CD4-positive, alpha-beta T cell treated with Interleukin-10 for 1 hour (primary cell): ENCODE measurements around the gene HYAL4.

ENCODE experiments used
- DNase-seq: peaks from one replicate; pipeline ENCODE4 v3.0.0-alpha.2; 2020

The HYAL4 gene

GRCh38 chr7:123918309-123918708 is 73.3 kb downstream of the HYAL4 start:
- DNase-seq, result no peak

GRCh38 chr7:123923599-123923998 is 78.6 kb downstream of the HYAL4 start:
- no peak for DNase-seq

GRCh38 chr7:123924941-123925340 is 80.0 kb downstream of the HYAL4 start, which contains the start of gene SPAM1:
TSS of gene SPAM1 (plus strand) at chr7:123925241. CDS start at chr7:123953571, 28,330 bp downstream.
- DNase-seq, result no peak
